GM18867 (cell line): ENCODE results near the gene OXNAD1.

Experiments
- ATAC-seq: cut with Tn5 transposase; IDR thresholded peaks from one replicate; pipeline ENCODE4 v1.9.1; 2021; ENCODE audit warnings: mild to moderate bottlenecking, moderate library complexity; ENCODE audit not compliant: unreplicated experiment

Gene OXNAD1

GRCh38 chr3:16264708-16265454 lies at the start of gene OXNAD1, which contains the start of gene DPH3:
Gene OXNAD1, plus strand, starts transcription at chr3:16265212. Its CDS starts 5,741 bp downstream, at chr3:16270953.
Gene DPH3, minus strand, starts transcription at chr3:16264943. Its CDS starts 67 bp downstream, at chr3:16264876.
- peak; percentile 98 for ATAC-seq

GRCh38 chr3:16216373-16216935 lies 48.6 kb upstream of the OXNAD1 start:
- ATAC-seq = no peak

- no peak for ATAC-seq
Measured at GRCh38 chr3:16219777-16220176, 45.2 kb upstream of the OXNAD1 start.

- no peak for ATAC-seq
Measured at GRCh38 chr3:16221990-16222389, 43.0 kb upstream of the OXNAD1 start.

- no peak for ATAC-seq
Measured at GRCh38 chr3:16222547-16222946, 42.5 kb upstream of the OXNAD1 start.

- no peak for ATAC-seq
Measured at GRCh38 chr3:16224325-16224724, 40.7 kb upstream of the OXNAD1 start.

GRCh38 chr3:16227566-16227965 lies 37.4 kb upstream of the OXNAD1 start:
- no peak for ATAC-seq

- ATAC-seq = no peak
Measured at GRCh38 chr3:16229681-16230080, 35.3 kb upstream of the OXNAD1 start.

- no peak for ATAC-seq
Measured at GRCh38 chr3:16231983-16232382, 33.0 kb upstream of the OXNAD1 start.

- ATAC-seq = no peak
Measured at GRCh38 chr3:16233806-16234205, 31.2 kb upstream of the OXNAD1 start.

GRCh38 chr3:16234281-16234680 lies 30.7 kb upstream of the OXNAD1 start:
- no peak for ATAC-seq

- ATAC-seq = no peak
Measured at GRCh38 chr3:16236030-16236639, 28.9 kb upstream of the OXNAD1 start.

GRCh38 chr3:16236856-16237393 lies 28.1 kb upstream of the OXNAD1 start:
- ATAC-seq = no peak

GRCh38 chr3:16239086-16239770 lies 25.8 kb upstream of the OXNAD1 start:
- ATAC-seq = no peak

- ATAC-seq = no peak
Measured at GRCh38 chr3:16239780-16240179, 25.2 kb upstream of the OXNAD1 start.

- ATAC-seq = no peak
Measured at GRCh38 chr3:16240229-16241023, 24.6 kb upstream of the OXNAD1 start.

- no peak for ATAC-seq
Measured at GRCh38 chr3:16241225-16241624, 23.8 kb upstream of the OXNAD1 start.

GRCh38 chr3:16242177-16242576 lies 22.8 kb upstream of the OXNAD1 start:
- no peak for ATAC-seq

- no peak for ATAC-seq
Measured at GRCh38 chr3:16243706-16244490, 21.1 kb upstream of the OXNAD1 start.

GRCh38 chr3:16245609-16246008 lies 19.4 kb upstream of the OXNAD1 start:
- no peak for ATAC-seq
